ENCODE results near the gene RASSF8.

The RASSF8 gene

DNA sequence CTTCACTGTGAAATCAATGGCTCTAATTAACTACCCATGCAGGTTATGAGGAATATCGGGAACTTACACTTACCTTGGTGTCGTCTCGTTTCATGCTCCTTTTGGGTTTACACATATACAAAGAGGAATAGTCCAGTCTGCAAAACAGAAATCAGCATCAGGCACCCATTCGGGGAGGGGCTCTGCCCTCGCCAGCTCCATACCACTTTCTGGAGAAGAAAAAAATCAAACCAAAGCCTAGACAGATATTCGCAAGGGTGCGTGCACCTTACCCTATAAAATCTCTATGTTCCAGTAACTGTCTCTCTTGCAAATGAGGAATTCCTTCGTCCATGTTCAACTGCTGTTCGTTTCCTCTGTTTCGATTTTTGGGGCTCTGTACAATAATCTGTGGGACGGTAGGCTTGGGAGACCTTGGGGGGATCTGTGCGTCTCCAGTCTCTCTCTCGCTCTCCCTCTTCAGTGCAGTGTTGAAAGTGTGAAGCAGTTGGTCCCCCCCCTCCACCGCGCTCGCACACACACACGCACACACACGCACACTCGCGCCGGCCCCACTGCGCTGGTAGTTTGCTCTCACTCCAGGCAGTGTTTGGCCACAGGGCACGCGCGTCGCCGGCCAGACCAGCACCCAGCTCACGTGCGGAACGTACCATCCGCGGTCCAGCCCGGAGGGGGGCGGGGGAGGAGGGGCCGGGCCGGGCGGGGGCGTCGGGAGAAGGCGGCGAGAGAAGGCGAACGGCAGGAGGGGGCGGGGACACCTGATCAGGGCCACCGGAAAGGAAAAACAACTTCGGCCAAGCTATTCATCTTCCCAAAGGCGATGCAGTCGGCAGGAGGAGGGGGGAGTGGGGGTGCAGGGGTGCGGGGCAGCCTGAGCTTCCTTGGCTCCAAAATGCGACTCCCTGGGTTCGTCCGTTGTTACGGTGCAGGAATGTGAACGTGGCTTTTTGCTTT is 166.2 kb downstream of the RASSF8 start, which contains the start of gene BHLHE41:
BHLHE41 (minus strand) TSS at position 592 of the 954 bp plus-strand sequence; CDS start at position 334, 258 bp downstream.
- TF ChIP-seq, protein P1, sequence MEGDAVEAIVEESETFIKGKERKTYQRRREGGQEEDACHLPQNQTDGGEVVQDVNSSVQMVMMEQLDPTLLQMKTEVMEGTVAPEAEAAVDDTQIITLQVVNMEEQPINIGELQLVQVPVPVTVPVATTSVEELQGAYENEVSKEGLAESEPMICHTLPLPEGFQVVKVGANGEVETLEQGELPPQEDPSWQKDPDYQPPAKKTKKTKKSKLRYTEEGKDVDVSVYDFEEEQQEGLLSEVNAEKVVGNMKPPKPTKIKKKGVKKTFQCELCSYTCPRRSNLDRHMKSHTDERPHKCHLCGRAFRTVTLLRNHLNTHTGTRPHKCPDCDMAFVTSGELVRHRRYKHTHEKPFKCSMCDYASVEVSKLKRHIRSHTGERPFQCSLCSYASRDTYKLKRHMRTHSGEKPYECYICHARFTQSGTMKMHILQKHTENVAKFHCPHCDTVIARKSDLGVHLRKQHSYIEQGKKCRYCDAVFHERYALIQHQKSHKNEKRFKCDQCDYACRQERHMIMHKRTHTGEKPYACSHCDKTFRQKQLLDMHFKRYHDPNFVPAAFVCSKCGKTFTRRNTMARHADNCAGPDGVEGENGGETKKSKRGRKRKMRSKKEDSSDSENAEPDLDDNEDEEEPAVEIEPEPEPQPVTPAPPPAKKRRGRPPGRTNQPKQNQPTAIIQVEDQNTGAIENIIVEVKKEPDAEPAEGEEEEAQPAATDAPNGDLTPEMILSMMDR (IDR thresholded peaks at IDR 0.05; ENCODE audit: extremely low read depth, insufficient read depth, missing control alignments): no peak
- peak; percentile 47 for DNase-seq (ENCODE audit: low spot score)
- in situ Hi-C loops (cut with MboI; ENCODE audit: low pct_unique_long_range_greater_than_20kb, low sequenced_read_pairs, unreplicated experiment): no loop called here

- DNase-seq (ENCODE audit: low spot score): peak; percentile 56
- in situ Hi-C loops (cut with MboI; ENCODE audit: low pct_unique_long_range_greater_than_20kb, low sequenced_read_pairs, unreplicated experiment): no loop called here
- TF ChIP-seq, protein P1 (IDR thresholded peaks at IDR 0.05; ENCODE audit: extremely low read depth, insufficient read depth, missing control alignments): no peak
Observed at GRCh38 chr12:26125400-26126339, 167.2 kb downstream of the RASSF8 start.

- TF ChIP-seq, protein P1 (IDR thresholded peaks at IDR 0.05; ENCODE audit: extremely low read depth, insufficient read depth, missing control alignments): peak; percentile 13
- in situ Hi-C loops (cut with MboI; ENCODE audit: low pct_unique_long_range_greater_than_20kb, low sequenced_read_pairs, unreplicated experiment): no loop called here
- DNase-seq (ENCODE audit: low spot score): peak; percentile 69
Observed at GRCh38 chr12:26126340-26127284, 168.1 kb downstream of the RASSF8 start.

DNA sequence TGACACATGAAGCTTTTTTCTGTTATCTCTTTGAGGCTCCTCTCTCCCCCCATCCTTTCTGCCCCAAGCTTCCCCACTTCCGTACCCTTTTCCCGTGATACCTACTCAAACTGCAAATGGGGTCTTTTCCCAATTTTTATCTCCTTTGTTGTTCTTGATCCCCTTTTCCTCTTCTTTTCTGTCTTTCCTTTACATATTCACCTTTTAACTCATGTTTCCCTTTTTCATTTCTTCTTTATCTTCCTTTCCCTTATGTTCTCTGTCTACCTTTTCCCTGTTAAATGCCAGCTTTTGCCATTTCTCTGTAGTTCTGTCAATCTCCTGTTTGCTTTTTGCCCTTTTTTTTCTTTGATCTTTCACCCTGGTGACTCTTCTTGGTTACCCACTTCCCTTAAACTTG is 168.9 kb downstream of the RASSF8 start:
- in situ Hi-C loops (cut with MboI; ENCODE audit: low pct_unique_long_range_greater_than_20kb, low sequenced_read_pairs, unreplicated experiment): no loop called here
- no peak for DNase-seq (ENCODE audit: low spot score)
- TF ChIP-seq, protein P1 (IDR thresholded peaks at IDR 0.05; ENCODE audit: extremely low read depth, insufficient read depth, missing control alignments): no peak

GRCh38 chr12:26128168-26128567 is 169.7 kb downstream of the RASSF8 start:
- in situ Hi-C loops (cut with MboI; ENCODE audit: low pct_unique_long_range_greater_than_20kb, low sequenced_read_pairs, unreplicated experiment): no loop called here
- TF ChIP-seq, protein P1 (IDR thresholded peaks at IDR 0.05; ENCODE audit: extremely low read depth, insufficient read depth, missing control alignments): no peak
- no peak for DNase-seq (ENCODE audit: low spot score)

Measured in GM13977 (cell line).